DND-41 (cell line): Measurements from ENCODE around the gene OPCML.

Experiments used
- CTCF ChIP-seq: IDR thresholded peaks from 2 replicates; pipeline ENCODE4 v1.5.1; 2012; ENCODE audit warnings: borderline replicate concordance, low read length, moderate library complexity, mild to moderate bottlenecking; ENCODE audit not compliant: poor library complexity, severe bottlenecking; ENCODE audit errors: extremely low read depth
- EZH2 ChIP-seq: IDR thresholded peaks from 3 replicates; pipeline ENCODE4 v1.6.1; 2012; ENCODE audit warnings: borderline replicate concordance, low read depth, mild to moderate bottlenecking, moderate library complexity, low read length, inconsistent platforms; ENCODE audit not compliant: severe bottlenecking

GRCh38 chr11:132719684-132720083 lies 812.6 kb downstream of the OPCML start:
- no peak for TF ChIP-seq CTCF
- no peak for TF ChIP-seq EZH2
